ENCODE data around the gene PTH1R.

PTH1R gene

DNA sequence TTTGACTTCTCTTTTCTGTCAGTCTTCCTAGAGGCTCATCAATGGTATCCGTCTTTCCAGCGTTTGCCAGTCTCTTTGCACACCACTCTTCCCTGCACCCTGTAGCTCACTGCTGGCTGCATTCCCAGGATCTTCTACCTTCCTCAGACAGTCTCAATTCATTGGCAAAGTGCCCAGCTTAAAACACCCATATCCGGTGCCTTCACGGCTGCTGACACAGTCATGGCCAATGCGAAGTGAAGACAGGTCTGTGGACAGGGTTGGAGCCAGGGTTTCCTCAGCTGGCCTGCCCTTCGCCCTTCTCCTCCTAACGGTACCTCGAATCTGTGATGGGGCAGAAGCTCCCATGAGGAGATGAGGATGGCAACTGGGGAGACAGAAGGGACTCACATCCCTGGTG, 36.1 kb downstream of the PTH1R start:
- DNase-seq (ENCODE audit: low read depth): no peak

DNA sequence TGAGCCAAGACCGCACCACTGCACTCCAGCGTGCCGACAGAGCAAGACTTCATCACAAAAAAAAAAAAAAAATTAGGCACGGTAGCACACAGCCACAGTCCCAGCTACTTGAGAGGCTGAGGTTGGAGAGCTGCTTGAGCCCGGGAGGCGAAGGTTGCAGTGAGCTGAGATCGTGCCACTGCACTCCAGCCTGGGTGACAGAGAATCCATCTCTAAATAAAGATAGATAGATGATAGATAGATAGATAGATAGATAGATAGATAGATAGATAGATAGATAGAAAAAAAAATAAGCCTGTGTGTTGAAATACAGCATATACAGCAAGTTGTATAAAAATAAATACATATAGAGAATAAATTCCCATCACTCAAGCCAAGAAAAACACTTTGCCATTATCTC, 37.3 kb downstream of the PTH1R start:
- DNase-seq (ENCODE audit: low read depth): no peak

DNA sequence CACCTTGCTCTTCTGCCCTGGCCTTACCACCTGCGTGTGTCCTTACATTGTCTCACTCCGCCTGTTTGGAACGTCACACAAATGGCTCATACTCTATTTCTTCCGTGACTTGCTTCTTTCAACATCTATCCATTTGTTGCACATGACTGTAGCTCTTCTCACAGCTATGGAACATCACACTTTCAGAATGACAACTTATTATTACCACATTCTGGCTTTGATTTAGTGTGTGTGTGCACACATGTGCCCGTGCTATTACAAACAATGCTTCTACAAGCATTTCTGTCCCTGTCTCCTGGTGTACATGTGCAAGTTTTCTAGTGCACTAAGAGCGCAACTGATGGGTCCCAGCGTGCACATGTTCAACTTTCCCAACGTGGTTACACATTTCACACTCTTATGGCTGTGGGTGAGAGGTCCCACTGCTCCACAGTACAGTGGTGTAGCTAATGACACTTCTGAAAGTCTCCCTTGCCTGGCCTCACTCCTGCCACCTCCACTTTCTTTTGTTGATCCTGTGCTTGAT, 37.8 kb downstream of the PTH1R start:
- no peak for DNase-seq (ENCODE audit: low read depth)

DNA sequence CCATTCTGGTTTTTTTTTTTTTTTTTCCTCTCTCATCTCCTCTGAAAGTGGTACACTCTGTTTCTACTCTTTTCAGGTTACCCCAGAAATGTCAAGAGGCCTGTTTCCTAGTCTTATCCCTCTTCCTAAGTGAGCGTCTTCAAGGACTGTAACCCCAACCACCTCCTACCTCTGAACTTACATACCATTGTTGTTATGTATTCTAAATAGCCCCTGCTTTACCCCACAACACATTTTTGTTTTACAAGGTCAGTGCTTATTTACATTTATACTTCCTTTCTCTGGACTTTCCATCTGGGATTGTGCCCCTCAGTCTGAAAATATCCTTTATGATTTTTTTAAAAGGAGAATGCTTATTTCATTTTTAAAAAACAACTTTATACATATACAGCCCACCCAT, 38.8 kb downstream of the PTH1R start:
- no peak for DNase-seq (ENCODE audit: low read depth)

DNA sequence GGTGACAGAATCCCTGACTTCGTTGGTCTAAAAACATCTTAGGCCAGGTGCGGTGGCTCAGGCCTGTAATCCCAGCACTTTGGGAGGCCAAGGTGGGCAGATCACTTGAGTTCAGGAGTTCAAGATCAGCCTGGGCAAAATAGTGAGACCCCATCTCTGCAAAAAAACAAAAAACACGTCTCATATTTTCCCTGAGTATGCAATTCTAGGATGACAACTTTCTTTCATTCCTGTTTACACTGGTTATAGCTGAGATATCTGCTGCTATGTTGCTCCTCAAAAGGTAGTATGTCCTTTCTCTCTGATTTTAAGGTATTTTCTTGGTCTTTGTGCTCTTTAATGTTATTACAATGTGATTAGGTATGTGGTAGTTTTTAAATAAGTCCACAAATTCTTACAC, 39.3 kb downstream of the PTH1R start:
- no peak for DNase-seq (ENCODE audit: low read depth)

DNA sequence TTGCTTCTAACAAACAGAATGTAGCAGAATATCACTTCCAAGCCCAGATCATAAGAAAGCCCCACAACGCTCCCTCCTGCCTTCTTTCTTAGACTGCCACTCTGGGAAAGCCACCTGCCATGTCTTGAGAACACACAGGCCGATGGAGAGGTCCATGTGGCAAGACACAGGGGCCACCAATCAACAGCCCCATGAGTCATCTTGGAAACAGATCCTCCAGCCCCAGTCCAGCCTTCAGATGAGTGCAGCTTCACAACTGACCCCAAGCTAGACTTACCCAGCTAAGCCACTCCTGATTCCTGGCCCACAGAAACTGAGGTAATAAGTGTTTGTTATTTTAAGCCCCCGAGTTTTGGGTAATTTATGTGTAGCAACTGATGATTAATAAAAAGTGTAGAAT, 39.7 kb downstream of the PTH1R start:
- DNase-seq (ENCODE audit: low read depth): no peak

DNA sequence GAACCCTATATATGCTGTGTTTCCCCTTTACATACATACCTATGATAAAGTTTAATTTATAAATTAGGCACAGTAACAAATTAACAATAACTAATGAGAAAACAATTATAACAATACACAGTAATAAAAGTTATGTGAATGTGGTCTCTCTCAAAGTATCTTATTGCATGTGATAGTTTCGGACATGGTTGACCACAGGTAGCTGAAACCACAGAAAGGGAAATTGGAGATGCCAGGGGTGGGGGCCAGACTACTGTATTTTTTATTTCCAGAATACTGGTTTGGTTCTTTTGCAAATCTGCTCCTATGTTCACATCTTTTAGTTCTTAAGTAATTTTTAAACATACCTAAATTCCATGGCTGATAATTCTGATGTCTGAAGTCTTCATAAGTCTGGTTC, 40.7 kb downstream of the PTH1R start:
- DNase-seq (ENCODE audit: low read depth): no peak

DNA sequence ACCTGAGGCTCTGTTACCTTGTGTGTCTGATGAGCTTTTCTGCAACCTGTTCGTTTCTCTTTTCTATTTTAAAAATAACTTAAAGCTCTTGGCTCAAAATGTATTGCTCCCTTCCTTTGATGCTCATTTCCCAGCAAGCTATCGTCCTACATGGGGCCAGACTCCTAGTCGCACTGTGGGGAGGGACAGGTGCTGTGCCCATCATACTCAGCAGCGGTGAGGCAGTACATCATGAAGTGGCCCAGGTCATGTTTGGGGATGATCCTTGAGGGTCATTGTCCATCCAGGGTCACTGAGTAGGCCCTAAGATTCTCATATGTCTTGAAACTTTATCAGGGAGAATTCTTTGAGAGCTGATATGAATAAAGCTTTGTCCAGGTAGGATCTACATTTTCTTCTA, 41.1 kb downstream of the PTH1R start:
- no peak for DNase-seq (ENCODE audit: low read depth)

DNA sequence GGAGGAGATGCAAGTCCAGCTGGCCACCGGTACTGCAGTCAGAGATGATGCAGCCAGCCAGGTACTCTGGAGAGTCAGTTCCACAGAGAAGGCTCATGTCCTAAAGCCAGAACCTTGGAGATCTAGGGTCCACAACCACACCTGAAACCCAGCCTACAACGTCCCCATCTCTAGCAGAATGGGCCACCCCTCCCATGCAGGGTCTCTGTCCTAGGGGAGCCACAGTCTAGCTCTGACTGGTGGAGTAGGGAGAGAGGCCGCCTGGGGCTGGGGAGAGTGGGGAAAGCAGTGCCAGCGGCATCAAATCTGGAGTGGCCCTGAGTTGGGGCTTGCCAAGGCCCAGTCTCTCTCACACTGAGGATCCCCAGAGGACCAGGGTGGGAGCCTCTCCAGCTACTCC, 43.5 kb downstream of the PTH1R start:
- no peak for DNase-seq (ENCODE audit: low read depth)

DNA sequence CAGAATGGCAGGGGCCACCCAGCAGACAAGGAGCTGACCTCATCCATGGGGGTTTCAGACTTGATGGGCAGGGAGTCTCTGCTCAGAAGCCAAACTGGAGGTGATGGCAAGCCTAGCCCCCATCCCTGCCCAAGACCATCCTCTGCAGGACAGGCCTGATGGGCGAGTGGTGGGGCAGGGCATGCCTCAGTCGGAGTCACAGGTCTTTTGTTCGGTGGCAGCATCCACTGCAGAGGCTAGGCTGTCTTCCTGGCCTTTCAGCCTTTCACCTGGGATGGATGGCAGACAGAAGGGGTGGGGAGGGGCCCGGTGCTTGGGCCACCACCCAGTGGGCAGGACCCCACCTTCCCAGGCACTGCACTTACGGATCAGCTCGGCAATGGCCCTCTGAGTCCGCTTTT, 44.4 kb downstream of the PTH1R start:
- no peak for DNase-seq (ENCODE audit: low read depth)

DNA sequence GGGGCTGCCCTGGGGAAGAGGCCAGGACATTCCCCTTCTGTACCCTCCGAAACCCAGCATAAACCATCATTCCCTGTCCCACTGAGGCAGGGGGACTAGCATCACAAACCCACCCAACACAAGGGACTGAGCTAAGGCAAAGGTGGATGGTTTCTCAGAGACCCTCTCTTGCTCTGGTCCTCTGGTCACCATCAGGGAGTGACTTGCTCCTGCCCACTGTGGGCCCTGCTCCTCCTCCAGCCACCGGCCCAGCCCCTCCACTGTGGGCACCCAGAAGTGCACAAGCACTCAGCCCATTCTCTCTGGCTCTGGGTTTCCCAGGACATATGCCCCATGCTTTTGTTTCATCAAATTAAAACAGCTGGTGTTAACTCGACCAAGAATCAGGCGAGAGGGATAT, 44.9 kb downstream of the PTH1R start:
- DNase-seq (ENCODE audit: low read depth): no peak

DNA sequence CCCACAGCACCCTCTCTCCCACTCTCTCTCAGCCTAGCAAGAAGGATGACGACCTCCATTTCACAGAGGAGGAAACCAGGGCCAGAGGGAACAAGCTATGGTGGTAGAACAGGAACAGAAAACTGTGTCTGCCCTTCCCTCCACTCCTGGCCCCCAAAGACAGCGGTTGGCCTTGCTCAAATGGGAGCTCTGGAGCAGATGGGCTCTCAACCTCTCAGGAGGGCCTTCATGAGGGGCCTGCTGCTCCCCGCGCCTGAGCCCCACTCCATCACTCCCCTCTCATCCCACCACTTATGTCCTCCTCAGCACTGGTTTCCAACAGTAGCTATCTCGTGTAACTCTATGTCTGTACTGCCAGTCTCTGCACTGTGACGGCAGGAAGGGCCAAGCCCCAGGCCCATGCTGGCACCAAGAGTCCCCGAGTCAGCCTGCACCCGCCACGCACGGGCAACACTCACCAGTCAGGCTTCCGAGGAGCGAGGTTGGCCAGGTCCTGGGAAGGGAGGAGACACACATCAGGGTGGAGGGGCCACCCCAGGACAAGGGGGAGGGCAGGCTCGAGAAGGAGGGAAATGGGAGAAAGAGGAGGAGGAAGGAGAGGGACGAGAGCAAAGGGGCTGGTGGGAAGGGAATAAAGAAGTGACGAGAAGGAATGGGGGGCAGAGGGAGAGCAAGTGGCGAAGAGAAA, 45.5 kb downstream of the PTH1R start:
- no peak for DNase-seq (ENCODE audit: low read depth)

DNA sequence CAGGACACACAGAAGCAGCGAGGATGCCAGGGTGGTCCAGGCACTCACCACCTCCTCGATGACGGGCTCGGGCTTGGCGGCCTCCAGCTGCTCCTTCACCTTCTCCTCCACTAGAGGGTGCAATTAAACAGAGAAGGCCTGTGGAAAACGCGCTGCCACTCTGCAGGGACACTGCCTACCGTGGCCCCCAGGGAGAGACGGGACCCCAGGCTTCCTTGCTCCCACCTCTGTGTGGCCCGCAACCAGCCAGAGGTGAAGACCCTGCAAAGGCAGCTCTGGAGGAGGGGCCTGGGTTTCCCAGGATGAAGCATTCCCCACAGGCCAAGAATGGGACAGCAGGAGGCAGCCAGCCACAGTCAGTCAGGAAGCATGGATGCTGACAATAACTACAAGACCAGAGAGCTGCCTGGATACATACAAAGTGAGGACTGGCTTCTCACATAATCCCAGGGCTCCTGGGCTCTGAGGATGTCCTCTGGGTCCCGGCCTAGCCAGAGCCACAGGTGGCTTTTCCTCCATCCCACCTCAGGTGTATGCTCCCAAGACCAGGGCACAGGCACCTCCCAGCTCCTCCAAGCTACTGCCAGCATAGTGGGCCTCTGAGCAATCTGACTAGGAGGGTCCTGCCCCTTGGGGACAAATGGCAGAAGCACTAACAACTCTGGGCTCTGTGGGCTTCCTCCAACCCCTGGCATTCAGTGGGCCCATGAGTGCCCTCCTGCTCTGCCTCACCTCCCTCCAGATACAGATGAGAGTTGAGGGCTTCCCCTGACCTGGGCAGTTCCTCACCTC, 46.2 kb downstream of the PTH1R start:
- peak; percentile 27 for DNase-seq (ENCODE audit: low read depth)

DNA sequence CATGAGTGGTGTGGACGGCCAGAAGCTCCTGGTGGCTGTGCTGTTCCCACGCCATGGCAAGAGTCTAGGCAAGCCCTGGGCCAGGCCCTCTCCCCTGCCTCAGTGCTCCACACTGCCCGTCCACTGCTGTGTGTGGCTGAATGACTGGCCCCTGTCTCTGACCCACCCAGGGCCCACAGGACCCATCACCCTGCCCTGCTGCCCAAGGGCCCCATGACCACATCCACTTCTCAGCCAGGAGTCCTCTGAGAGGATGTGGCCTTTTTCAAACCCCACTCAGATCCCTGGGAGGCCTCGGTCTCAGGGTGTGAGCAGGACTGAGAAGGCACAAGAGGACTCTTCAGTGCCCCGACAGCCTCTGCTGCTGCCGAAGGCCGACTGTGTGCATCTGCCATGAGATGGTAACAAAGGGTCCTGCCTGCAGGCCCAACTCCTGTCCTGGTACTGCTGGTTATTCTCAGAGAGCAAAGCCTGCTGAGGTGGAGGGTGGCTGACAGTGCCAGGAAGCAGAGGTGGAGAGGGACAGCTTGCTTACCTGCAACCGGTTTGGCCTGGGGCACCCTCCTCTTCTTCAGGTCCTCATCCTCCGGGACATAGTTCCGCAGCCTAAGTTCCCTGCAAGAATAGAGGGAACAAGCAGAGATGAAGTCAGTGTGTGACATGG, 47.5 kb downstream of the PTH1R start:
- no peak for DNase-seq (ENCODE audit: low read depth)

DNA sequence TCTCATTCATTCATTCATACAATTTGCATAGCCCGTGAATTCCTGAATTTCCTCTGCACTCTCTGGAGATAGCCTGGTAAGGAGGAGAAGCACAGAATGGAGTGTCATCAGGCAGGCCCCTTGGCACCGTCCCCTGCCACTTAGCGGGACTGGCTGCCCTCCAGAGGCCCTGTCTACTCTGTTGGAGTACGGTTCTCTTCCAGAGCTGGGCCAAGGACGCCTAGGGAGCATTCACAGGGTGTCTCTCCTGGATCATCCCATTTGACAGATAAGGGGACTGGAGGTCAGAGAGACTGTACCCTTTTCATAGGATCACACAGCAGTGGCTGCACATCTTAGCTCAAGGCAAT, 48.0 kb downstream of the PTH1R start:
- no peak for DNase-seq (ENCODE audit: low read depth)

DNA sequence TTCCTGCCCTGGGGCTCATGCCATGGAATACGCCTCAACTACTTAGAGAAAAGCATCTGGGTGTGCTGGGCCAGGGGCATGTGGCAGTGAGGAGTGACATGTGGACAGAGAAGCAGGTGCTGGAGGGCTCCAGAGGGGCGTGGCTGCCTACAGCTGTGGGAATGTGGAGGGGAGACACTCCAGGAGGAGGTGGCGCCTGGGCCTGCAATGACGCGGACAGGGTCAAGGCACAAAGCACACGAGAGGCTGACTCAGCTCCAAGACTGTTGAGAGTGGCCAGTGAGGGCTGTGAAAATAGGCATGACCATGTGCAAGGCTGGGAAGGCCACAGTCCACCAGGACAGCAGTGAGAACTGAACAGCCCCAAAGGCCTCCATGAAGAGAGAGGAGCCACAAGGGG, 48.5 kb downstream of the PTH1R start:
- no peak for DNase-seq (ENCODE audit: low read depth)

DNA sequence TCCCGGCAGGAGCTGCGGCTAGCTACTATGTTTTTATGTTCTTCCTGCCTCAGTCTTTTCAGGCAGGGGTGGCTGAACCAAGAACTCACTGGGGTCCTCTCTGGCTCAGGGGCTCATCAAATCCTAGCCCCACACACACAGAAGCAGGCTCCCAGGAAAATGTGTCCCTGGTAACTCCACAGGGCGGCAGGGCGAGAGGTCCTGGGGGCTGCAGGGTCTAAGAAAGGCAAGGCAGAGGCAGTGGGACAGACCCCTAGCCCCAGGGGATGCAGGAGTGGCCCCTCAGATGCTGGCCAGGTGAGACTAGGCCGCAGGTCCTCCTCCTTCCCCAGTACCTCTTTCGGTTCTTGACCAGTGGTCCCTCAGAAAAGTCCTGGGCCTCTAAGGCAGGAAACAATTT, 48.9 kb downstream of the PTH1R start:
- no peak for DNase-seq (ENCODE audit: low read depth)

DNA sequence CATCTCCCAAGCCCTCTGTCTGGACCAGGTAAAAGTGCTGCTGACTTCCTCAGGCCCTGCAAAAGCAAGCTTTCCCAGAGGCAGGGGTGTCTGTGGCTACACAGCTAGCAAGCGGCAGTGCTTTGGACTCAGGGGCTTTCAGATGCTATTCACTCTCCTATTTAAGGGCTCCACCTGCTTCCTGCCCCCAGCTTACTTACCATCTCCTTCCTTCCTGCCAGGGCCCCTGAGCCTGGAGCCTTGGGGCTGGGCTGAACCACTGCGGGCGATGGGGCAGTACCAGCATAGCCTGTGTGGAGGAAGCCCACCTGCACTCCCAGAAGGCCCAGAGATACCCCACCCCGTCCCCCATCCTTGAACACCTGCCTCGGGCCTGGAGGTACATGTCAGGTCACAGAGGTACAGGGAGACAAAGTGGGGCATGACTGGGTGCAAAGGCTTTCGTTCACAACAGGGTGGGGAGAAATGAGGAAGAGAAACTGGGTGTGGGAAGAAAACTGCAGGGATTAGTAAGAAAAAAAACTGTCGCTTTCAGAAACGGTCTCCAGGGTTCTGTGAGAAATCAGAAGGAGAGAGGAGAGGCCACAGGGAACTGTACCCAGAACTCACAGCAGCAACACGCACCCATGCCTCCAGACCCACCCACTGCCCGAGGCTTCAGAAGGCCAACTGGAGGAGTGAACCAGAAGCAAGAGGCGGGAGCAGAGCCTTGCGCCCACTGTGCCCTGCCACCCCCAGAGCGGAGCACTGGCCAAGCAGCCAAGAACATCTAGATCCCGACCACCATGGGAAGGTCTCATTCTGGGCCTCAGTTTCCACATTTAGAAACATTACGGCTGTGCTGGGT, 49.6 kb downstream of the PTH1R start:
- DNase-seq (ENCODE audit: low read depth): no peak

DNA sequence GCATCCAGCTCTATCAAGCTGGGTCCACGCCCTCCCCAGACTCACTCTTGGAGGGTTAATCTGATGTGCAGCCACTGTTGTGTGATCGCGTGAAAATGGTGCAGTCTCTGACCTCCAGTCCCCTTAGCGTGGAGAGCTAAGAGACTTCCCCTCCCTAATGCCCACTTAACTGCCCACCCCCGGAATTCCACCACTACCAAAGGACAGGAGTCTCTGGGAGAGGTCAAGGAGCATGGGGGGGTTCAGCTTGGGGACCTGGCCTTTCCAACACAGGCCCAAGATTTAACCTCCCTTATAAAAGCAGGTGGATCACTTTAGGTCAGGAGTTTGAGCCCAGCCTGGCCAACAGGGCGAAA, 50.2 kb downstream of the PTH1R start:
- DNase-seq (ENCODE audit: low read depth): no peak

DNA sequence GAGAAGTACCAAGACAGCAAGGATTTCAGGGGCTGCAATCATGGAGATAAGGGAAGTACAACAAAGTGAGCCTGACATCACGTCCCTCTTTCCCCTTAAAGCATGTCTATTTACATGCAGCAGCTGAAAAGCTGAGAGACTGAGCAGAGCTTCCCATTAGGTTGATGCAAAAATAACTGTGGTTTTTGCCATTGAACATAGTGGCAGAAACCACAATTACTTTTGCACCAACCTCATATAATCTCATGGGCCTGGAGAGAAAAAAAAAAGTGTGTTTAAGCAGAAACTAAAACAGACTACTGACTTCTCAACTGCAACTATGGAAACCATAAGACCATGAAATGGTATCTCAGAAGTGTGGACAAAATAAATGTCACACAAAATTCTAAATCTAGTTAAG, 50.8 kb downstream of the PTH1R start:
- DNase-seq (ENCODE audit: low read depth): no peak

DNA sequence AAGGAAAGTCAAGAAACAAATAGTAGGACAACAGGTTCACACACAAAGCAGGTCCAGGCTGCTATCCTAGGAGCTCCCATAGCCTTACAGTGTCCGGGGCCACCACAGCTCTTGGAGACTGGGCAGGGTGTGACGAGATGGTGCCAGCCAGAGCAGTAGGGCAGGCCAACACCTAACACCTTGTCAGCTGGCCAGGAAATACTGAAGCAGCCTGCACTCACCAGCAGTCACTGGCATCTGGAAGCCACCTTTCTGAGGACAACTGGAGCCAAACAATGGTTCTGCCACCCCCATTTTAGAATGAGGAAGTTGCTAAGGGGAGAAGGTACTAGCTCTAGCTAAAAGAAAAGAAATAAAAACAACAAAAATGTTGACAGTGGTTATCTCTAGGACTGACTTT, 51.8 kb downstream of the PTH1R start:
- DNase-seq (ENCODE audit: low read depth): no peak

DNA sequence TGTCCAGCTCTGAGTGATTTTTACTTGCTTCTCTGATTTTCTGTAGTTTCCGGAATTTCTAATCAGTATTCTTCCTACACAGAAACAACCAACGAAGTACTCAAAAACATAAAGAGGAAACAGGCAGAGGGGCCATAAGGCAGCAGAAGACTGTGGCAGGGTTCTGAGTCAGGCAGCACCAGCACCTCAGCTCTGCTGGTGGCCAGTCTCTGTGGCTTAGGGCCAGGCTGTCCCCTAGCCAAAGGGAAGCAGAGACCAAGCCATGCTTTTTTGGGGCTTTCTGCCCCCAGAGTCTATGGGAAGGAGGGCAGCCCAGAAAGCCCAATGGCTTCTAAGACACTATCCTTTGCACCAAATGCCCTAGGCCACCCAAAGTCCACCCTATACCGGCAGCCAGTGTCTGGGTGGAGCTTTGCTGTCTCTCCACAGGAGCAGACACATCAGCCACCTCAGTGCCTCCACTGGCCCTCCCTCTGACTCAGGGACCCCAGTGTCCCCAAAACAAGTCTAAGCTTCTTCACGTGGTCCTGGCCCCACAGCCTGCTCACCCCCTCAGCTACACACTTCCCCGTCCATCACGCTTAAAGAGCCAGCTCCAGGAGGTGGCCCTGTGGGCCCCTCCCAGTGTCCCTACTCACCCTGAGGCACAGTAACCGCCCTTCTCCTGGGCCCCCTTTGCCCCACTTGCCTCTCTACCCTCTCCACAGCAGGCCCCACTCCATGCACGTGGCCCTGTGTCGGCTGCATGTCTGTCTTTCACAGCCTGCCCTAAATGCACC, 52.8 kb downstream of the PTH1R start:
- DNase-seq (ENCODE audit: low read depth): no peak
